ENCODE measurements around the gene DCAF10. TPM values are rescaled to one million over a fixed set of nuclear protein-coding genes. Genes with fewer than 3 reads are reported as not detected.
"Not testable (repeated sequence)": the region's sequence is repeated elsewhere in the genome, so short reads cannot be mapped to it uniquely, and the experiment has no call there.

Gene DCAF10
- total RNA-seq, 1 donor: 24.2 TPM

GRCh38 chr9:37862530-37862929 lies 61.9 kb downstream of the DCAF10 start:
- no peak for DNase-seq (ENCODE audit: low read depth)
- H3K4me3 ChIP-seq (ENCODE audit: low read depth, low read length): no peak overlapping the region
- TF ChIP-seq CTCF (IDR thresholded peaks at IDR 0.05; ENCODE audit: insufficient read depth, low read depth, low read length): no peak

- TF ChIP-seq CTCF (IDR thresholded peaks at IDR 0.05; ENCODE audit: insufficient read depth, low read depth, low read length): no peak
- H3K4me3 ChIP-seq (ENCODE audit: low read depth, low read length): no peak overlapping the region
- no peak for DNase-seq (ENCODE audit: low read depth)
These were observed 69.6 kb downstream of the DCAF10 start for GRCh38 chr9:37870081-37870798.

GRCh38 chr9:37870799-37871176 lies 70.2 kb downstream of the DCAF10 start:
- DNase-seq (ENCODE audit: low read depth): no peak
- no peak overlapping the region for H3K4me3 ChIP-seq (ENCODE audit: low read depth, low read length)
- no peak for TF ChIP-seq CTCF (IDR thresholded peaks at IDR 0.05; ENCODE audit: insufficient read depth, low read depth, low read length)

- DNase-seq (ENCODE audit: low read depth): no peak
- no peak for TF ChIP-seq CTCF (IDR thresholded peaks at IDR 0.05; ENCODE audit: insufficient read depth, low read depth, low read length)
- no peak overlapping the region for H3K4me3 ChIP-seq (ENCODE audit: low read depth, low read length)
These were observed 73.4 kb downstream of the DCAF10 start for GRCh38 chr9:37873955-37874354.

GRCh38 chr9:37876376-37876775 lies 75.8 kb downstream of the DCAF10 start:
- no peak for DNase-seq (ENCODE audit: low read depth)
- H3K4me3 ChIP-seq (ENCODE audit: low read depth, low read length): no peak overlapping the region
- no peak for TF ChIP-seq CTCF (IDR thresholded peaks at IDR 0.05; ENCODE audit: insufficient read depth, low read depth, low read length)

GRCh38 chr9:37880916-37881479 lies 80.4 kb downstream of the DCAF10 start:
- H3K4me3 ChIP-seq (ENCODE audit: low read depth, low read length): no peak overlapping the region
- no peak for DNase-seq (ENCODE audit: low read depth)
- TF ChIP-seq CTCF (IDR thresholded peaks at IDR 0.05; ENCODE audit: insufficient read depth, low read depth, low read length): no peak

- DNase-seq (ENCODE audit: low read depth): peak; percentile 84
- H3K4me3 ChIP-seq (ENCODE audit: low read depth, low read length): not testable (repeated sequence)
These were observed 87.5 kb downstream of the DCAF10 start for GRCh38 chr9:37887977-37888583.

All from fibroblast of villous mesenchyme (primary cell).